NT2/D1 (cell line): Measurements from ENCODE around the gene YIPF2.

Experiments
- DNase-seq: peaks from one replicate; pipeline ENCODE4 v3.0.0-alpha.2; 2011; ENCODE audit warnings: low read depth, low spot score
- H3K27me3 ChIP-seq: 2 replicates; pipeline ENCODE4 v1.6.0; 2011; ENCODE audit warnings: mild to moderate bottlenecking; ENCODE audit not compliant: insufficient read length, insufficient read depth
- H3K36me3 ChIP-seq: 2 replicates; pipeline ENCODE4 v1.6.1; 2011; ENCODE audit warnings: mild to moderate bottlenecking, low read length, mixed read lengths; ENCODE audit not compliant: insufficient read depth, insufficient read length
- H3K4me1 ChIP-seq: 2 replicates; pipeline ENCODE4 v1.5.1; 2011; ENCODE audit not compliant: insufficient read depth, insufficient read length
- H3K4me3 ChIP-seq: 2 replicates; pipeline ENCODE4 v1.5.1; 2011; ENCODE audit warnings: low read depth; ENCODE audit not compliant: insufficient read length
- H3K9ac ChIP-seq: 2 replicates; pipeline ENCODE4 v1.6.0; 2011; ENCODE audit warnings: low read depth; ENCODE audit not compliant: insufficient read length
- H3K9me3 ChIP-seq: 2 replicates; pipeline ENCODE4 v1.5.1; 2011; ENCODE audit warnings: mild to moderate bottlenecking, low read length; ENCODE audit not compliant: insufficient read depth
- SUZ12 ChIP-seq: IDR thresholded peaks from 2 replicates; pipeline ENCODE4 v1.6.1; 2011; ENCODE audit not compliant: insufficient read length, insufficient read depth; ENCODE audit errors: extremely low read depth
- YY1 ChIP-seq: IDR thresholded peaks from 2 replicates; pipeline ENCODE4 v1.6.1; 2011; ENCODE audit not compliant: insufficient read length, insufficient read depth
- ZNF274 ChIP-seq: IDR thresholded peaks from 2 replicates; pipeline ENCODE4 v1.6.1; 2011; ENCODE audit warnings: mild to moderate bottlenecking, low read depth, low read length

YIPF2 gene

GRCh38 chr19:10928563-10929401 is at the start of gene YIPF2, which contains the start of gene TIMM29:
YIPF2 (minus strand) TSS chr19:10928639; CDS start chr19:10928410, 229 bp downstream.
TIMM29 (plus strand) TSS chr19:10928811; CDS start chr19:10928823, 12 bp downstream.
- H3K27me3 ChIP-seq = no peaks in the 10 kb centered on the region
- peaks cover 9% of the 10 kb centered on the region for H3K4me1 ChIP-seq
- peaks cover 58% of the 10 kb centered on the region for H3K36me3 ChIP-seq
- no peaks in the 10 kb centered on the region for H3K9me3 ChIP-seq
- DNase-seq = peak; percentile 97
- TF ChIP-seq YY1 (peak; percentile 71), ZNF274 (no peak), SUZ12 (no peak)
- peak within 1 kb of the TSS; percentile 99 for H3K9ac ChIP-seq
- H3K4me3 ChIP-seq = peak within 1 kb of the TSS; percentile 100

GRCh38 chr19:10977742-10978092 is 49.3 kb upstream of the YIPF2 start:
- Histone ChIP-seq H3K4me1 (peaks cover 25% of the 10 kb centered on the region), H3K36me3 (peaks cover 39% of the 10 kb centered on the region), H3K27me3 (no peaks in the 10 kb centered on the region), H3K9me3 (no peaks in the 10 kb centered on the region), H3K9ac (no peak overlapping the region), H3K4me3 (no peak overlapping the region)
- TF ChIP-seq ZNF274 (no peak), SUZ12 (no peak), YY1 (no peak)
- DNase-seq = no peak

- H3K9me3 ChIP-seq = no peaks in the 10 kb centered on the region
- peaks cover 27% of the 10 kb centered on the region for H3K4me1 ChIP-seq
- peaks cover 37% of the 10 kb centered on the region for H3K36me3 ChIP-seq
- no peaks in the 10 kb centered on the region for H3K27me3 ChIP-seq
- no peak overlapping the region for H3K9ac ChIP-seq
- H3K4me3 ChIP-seq = no peak overlapping the region
- TF ChIP-seq SUZ12 (no peak), YY1 (no peak), ZNF274 (no peak)
- DNase-seq = no peak
Measured at GRCh38 chr19:10976131-10976892, 47.9 kb upstream of the YIPF2 start.

GRCh38 chr19:10975374-10976130 is 47.1 kb upstream of the YIPF2 start:
- no peaks in the 10 kb centered on the region for H3K9me3 ChIP-seq
- H3K9ac ChIP-seq = no peak overlapping the region
- DNase-seq = no peak
- H3K4me3 ChIP-seq = no peak overlapping the region
- peaks cover 35% of the 10 kb centered on the region for H3K36me3 ChIP-seq
- peaks cover 22% of the 10 kb centered on the region for H3K4me1 ChIP-seq
- H3K27me3 ChIP-seq = no peaks in the 10 kb centered on the region
- TF ChIP-seq SUZ12 (no peak), ZNF274 (no peak), YY1 (no peak)

- Histone ChIP-seq H3K27me3 (no peaks in the 10 kb centered on the region), H3K4me3 (no peak overlapping the region), H3K36me3 (peaks cover 26% of the 10 kb centered on the region), H3K9me3 (no peaks in the 10 kb centered on the region), H3K9ac (no peak overlapping the region), H3K4me1 (peaks cover 10% of the 10 kb centered on the region)
- DNase-seq = no peak
- TF ChIP-seq SUZ12 = no peak
- no peak for TF ChIP-seq YY1
- TF ChIP-seq ZNF274 = no peak
Measured at GRCh38 chr19:10971107-10971726, 42.8 kb upstream of the YIPF2 start.

GRCh38 chr19:10968527-10969135 is 40.2 kb upstream of the YIPF2 start:
- H3K9me3 ChIP-seq = no peaks in the 10 kb centered on the region
- H3K9ac ChIP-seq = no peak overlapping the region
- no peak for DNase-seq
- TF ChIP-seq ZNF274 = no peak
- TF ChIP-seq SUZ12 = no peak
- no peak for TF ChIP-seq YY1
- no peak overlapping the region for H3K4me3 ChIP-seq
- H3K36me3 ChIP-seq = peaks cover 26% of the 10 kb centered on the region
- no peaks in the 10 kb centered on the region for H3K27me3 ChIP-seq
- H3K4me1 ChIP-seq = peaks cover 13% of the 10 kb centered on the region
